Measurements from ENCODE around the gene COL5A2.

COL5A2 gene

GRCh38 chr2:189181706-189182105, 2.1 kb upstream of the COL5A2 start:
- DNase-seq (ENCODE audit: insufficient read length, low spot score) = no peak
- no peak for FAIRE-seq

GRCh38 chr2:189178726-189179569, 613 bp downstream of the COL5A2 start:
- FAIRE-seq (no peak), DNase-seq (ENCODE audit: insufficient read length, low spot score) (no peak)

GRCh38 chr2:189178054-189178453, 1.5 kb downstream of the COL5A2 start:
- no peak for DNase-seq (ENCODE audit: insufficient read length, low spot score)
- no peak for FAIRE-seq

GRCh38 chr2:189177251-189177840, 2.2 kb downstream of the COL5A2 start:
- no peak for DNase-seq (ENCODE audit: insufficient read length, low spot score)
- FAIRE-seq = no peak

GRCh38 chr2:189176516-189176915, 3.0 kb downstream of the COL5A2 start:
- no peak for DNase-seq (ENCODE audit: insufficient read length, low spot score)
- no peak for FAIRE-seq

- FAIRE-seq (no peak), DNase-seq (ENCODE audit: insufficient read length, low spot score) (no peak)
Observed at GRCh38 chr2:189175869-189176433, 3.6 kb downstream of the COL5A2 start.

GRCh38 chr2:189171956-189172609, 7.5 kb downstream of the COL5A2 start:
- FAIRE-seq = no peak
- no peak for DNase-seq (ENCODE audit: insufficient read length, low spot score)

GRCh38 chr2:189168856-189169499, 10.6 kb downstream of the COL5A2 start:
- DNase-seq (ENCODE audit: insufficient read length, low spot score) = no peak
- no peak for FAIRE-seq

GRCh38 chr2:189165656-189166380, 13.7 kb downstream of the COL5A2 start:
- no peak for DNase-seq (ENCODE audit: insufficient read length, low spot score)
- FAIRE-seq = no peak

GRCh38 chr2:189164746-189165145, 14.8 kb downstream of the COL5A2 start:
- no peak for FAIRE-seq
- DNase-seq (ENCODE audit: insufficient read length, low spot score) = no peak

- FAIRE-seq (no peak), DNase-seq (ENCODE audit: insufficient read length, low spot score) (no peak)
Observed at GRCh38 chr2:189163889-189164288, 15.7 kb downstream of the COL5A2 start.

- DNase-seq (ENCODE audit: insufficient read length, low spot score) = no peak
- no peak for FAIRE-seq
Observed at GRCh38 chr2:189162566-189162965, 17.0 kb downstream of the COL5A2 start.

- FAIRE-seq = no peak
Observed at GRCh38 chr2:189161894-189162293, 17.7 kb downstream of the COL5A2 start.

GRCh38 chr2:189159717-189160116, 19.8 kb downstream of the COL5A2 start:
- no peak for DNase-seq (ENCODE audit: insufficient read length, low spot score)
- FAIRE-seq = no peak

More at GRCh38 chr2:189161894-189162293, 17.7 kb downstream of the COL5A2 start:
- no peak for DNase-seq (ENCODE audit: insufficient read length, low spot score)

- no peak for DNase-seq (ENCODE audit: insufficient read length, low spot score)
- FAIRE-seq = no peak
Observed at GRCh38 chr2:189159273-189159672, 20.3 kb downstream of the COL5A2 start.

- no peak for DNase-seq (ENCODE audit: insufficient read length, low spot score)
- FAIRE-seq = no peak
Observed at GRCh38 chr2:189157939-189158338, 21.6 kb downstream of the COL5A2 start.

GRCh38 chr2:189157456-189157855, 22.1 kb downstream of the COL5A2 start:
- no peak for DNase-seq (ENCODE audit: insufficient read length, low spot score)
- FAIRE-seq = no peak

GRCh38 chr2:189155795-189156194, 23.8 kb downstream of the COL5A2 start:
- no peak for FAIRE-seq
- DNase-seq (ENCODE audit: insufficient read length, low spot score) = no peak

- DNase-seq (ENCODE audit: insufficient read length, low spot score) = no peak
- FAIRE-seq = no peak
Observed at GRCh38 chr2:189153619-189154018, 25.9 kb downstream of the COL5A2 start.

GRCh38 chr2:189152483-189152882, 27.1 kb downstream of the COL5A2 start:
- FAIRE-seq = no peak
- DNase-seq (ENCODE audit: insufficient read length, low spot score) = no peak

Data from GM19239 (cell line).